KMS-11 (cell line): ENCODE results near the gene TBC1D14.
"Not testable (repeated sequence)": the region's sequence is repeated elsewhere in the genome, so short reads cannot be mapped to it uniquely, and the experiment has no call there.

ENCODE experiments used
- H2AFZ ChIP-seq: fragments of 200-600 bp; sonication (generic); 2 replicates; pipeline ENCODE4 v1.6.1; 2016; ENCODE audit warnings: antibody characterized with exemption, mixed run types, low read depth
- H3K27ac ChIP-seq: fragments of 200-600 bp; sonication (generic); 2 replicates; pipeline ENCODE4 v1.6.1; 2016; ENCODE audit warnings: mild to moderate bottlenecking, mixed run types
- H3K27me3 ChIP-seq: fragments of 200-600 bp; sonication (generic); 2 replicates; pipeline ENCODE4 v1.6.1; 2017; ENCODE audit warnings: mild to moderate bottlenecking, low read depth, mixed run types, moderate library complexity; ENCODE audit not compliant: insufficient read depth
- H3K36me3 ChIP-seq: fragments of 200-600 bp; sonication (generic); 2 replicates; pipeline ENCODE4 v1.6.1; 2017; ENCODE audit warnings: mild to moderate bottlenecking, mixed run types; ENCODE audit not compliant: insufficient read depth
- H3K4me1 ChIP-seq: fragments of 200-600 bp; sonication (generic); 2 replicates; pipeline ENCODE4 v1.6.1; 2016; ENCODE audit warnings: mild to moderate bottlenecking, low read depth, mixed run types; ENCODE audit not compliant: poor library complexity, severe bottlenecking
- H3K4me2 ChIP-seq: fragments of 200-600 bp; sonication (generic); 2 replicates; pipeline ENCODE4 v1.7.0; 2016; ENCODE audit warnings: mild to moderate bottlenecking, mixed run types
- H3K4me3 ChIP-seq: fragments of 200-600 bp; sonication (generic); IDR thresholded peaks from 2 replicates; pipeline ENCODE4 v1.6.1; 2017; ENCODE audit warnings: low read depth, low read length, mixed read lengths; ENCODE audit not compliant: insufficient read depth
- H3K79me2 ChIP-seq: fragments of 200-600 bp; sonication (generic); 2 replicates; pipeline ENCODE4 v1.6.1; 2016; ENCODE audit warnings: low read depth, mixed run types; ENCODE audit not compliant: insufficient read depth
- H3K9ac ChIP-seq: fragments of 200-600 bp; sonication (generic); 2 replicates; pipeline ENCODE4 v1.6.1; 2016; ENCODE audit warnings: mild to moderate bottlenecking, mixed run types
- H4K20me1 ChIP-seq: fragments of 200-600 bp; sonication (generic); 2 replicates; pipeline ENCODE4 v1.6.1; 2016; ENCODE audit warnings: mild to moderate bottlenecking, mixed run types; ENCODE audit not compliant: insufficient read depth
- CTCF ChIP-seq: fragments of 200-600 bp; sonication (generic); conservative IDR thresholded peaks from 2 replicates; pipeline ENCODE4 v1.6.1; 2017; ENCODE audit warnings: low read depth, mild to moderate bottlenecking, antibody characterized with exemption, low read length, moderate library complexity, mixed read lengths

Gene TBC1D14

GRCh38 chr4:6905516-6906445 is 3.8 kb upstream of the TBC1D14 start:
- H3K4me2 ChIP-seq, result no peak overlapping the region
- no peaks in the 10 kb centered on the region for H3K27me3 ChIP-seq
- no peaks in the 10 kb centered on the region for H3K36me3 ChIP-seq
- H3K79me2 ChIP-seq, result no peaks in the 10 kb centered on the region
- H3K4me1 ChIP-seq, result peaks cover 7% of the 10 kb centered on the region
- TF ChIP-seq CTCF, result no peak
- H4K20me1 ChIP-seq, result no peaks in the 10 kb centered on the region
- H3K27ac ChIP-seq, result no peak overlapping the region
- H3K9ac ChIP-seq, result no peak overlapping the region
- no peak overlapping the region for H3K4me3 ChIP-seq
- H2AFZ ChIP-seq, result no peak overlapping the region

GRCh38 chr4:6906486-6906885 is 3.1 kb upstream of the TBC1D14 start:
- not testable (repeated sequence) for H3K36me3 ChIP-seq, H3K4me2 ChIP-seq, H3K4me3 ChIP-seq, H3K27me3 ChIP-seq, H2AFZ ChIP-seq, H3K4me1 ChIP-seq, H3K27ac ChIP-seq, H3K9ac ChIP-seq, H3K79me2 ChIP-seq, H4K20me1 ChIP-seq

GRCh38 chr4:6907658-6908191 is 1.9 kb upstream of the TBC1D14 start:
- Histone ChIP-seq H3K79me2 (no peaks in the 10 kb centered on the region), H3K4me1 (peaks cover 7% of the 10 kb centered on the region), H3K4me3 (no peak overlapping the region), H3K9ac (no peak overlapping the region), H3K27me3 (no peaks in the 10 kb centered on the region), H3K27ac (no peak overlapping the region), H3K36me3 (no peaks in the 10 kb centered on the region), H2AFZ (no peak overlapping the region), H4K20me1 (no peaks in the 10 kb centered on the region), H3K4me2 (no peak overlapping the region)
- TF ChIP-seq CTCF, result no peak

GRCh38 chr4:6908432-6909112 is 1.1 kb upstream of the TBC1D14 start:
- Histone ChIP-seq H3K36me3 (no peaks in the 10 kb centered on the region), H3K9ac (peak overlapping the region; percentile 88; the same call in 1 of the 2 replicates), H3K27ac (peak overlapping the region; percentile 83; the same call in 1 of the 2 replicates), H3K4me1 (peaks cover 7% of the 10 kb centered on the region), H3K4me3 (no peak overlapping the region), H2AFZ (peak overlapping the region; percentile 64; the same call in 1 of the 2 replicates), H3K27me3 (no peaks in the 10 kb centered on the region), H3K79me2 (no peaks in the 10 kb centered on the region), H3K4me2 (peak overlapping the region; percentile 81), H4K20me1 (no peaks in the 10 kb centered on the region)
- TF ChIP-seq CTCF, result no peak
